Esophagus muscularis mucosa (tissue), 4 donors: Measurements from ENCODE around the gene DDR1. TPM values are rescaled to one million over a fixed set of nuclear protein-coding genes. Genes with fewer than 3 reads are reported as not detected.

Source experiments
- DNase-seq: peaks from one replicate; pipeline ENCODE4 v3.0.0-alpha.2; 2017; ENCODE audit errors: extremely low spot score
- H3K27ac ChIP-seq, 4 donors: fragments of 200-600 bp; sonication (generic); replicated peaks in 1 of 4; 1 replicate in 3 of 4; 2 replicates in 1 of 4; pipeline ENCODE4 v1.5.1; 2016 to 2019; ENCODE audit warnings: mild to moderate bottlenecking in 1 of 4
- H3K27me3 ChIP-seq, 4 donors: fragments of 200-600 bp; sonication (generic); one replicate each; pipeline versions ENCODE4 v1.5.1 to v1.6.0; 2016 to 2019
- H3K36me3 ChIP-seq, 4 donors: fragments of 200-600 bp; sonication (generic); one replicate each; pipeline ENCODE4 v1.5.1; 2016 to 2019
- H3K4me1 ChIP-seq, 4 donors: fragments of 200-600 bp; sonication (generic); one replicate each; pipeline ENCODE4 v1.5.1; 2016 to 2019
- H3K4me3 ChIP-seq, 4 donors: fragments of 200-600 bp; sonication (generic); 1 replicate in 2 of 4; 2 replicates in 2 of 4; pipeline ENCODE4 v1.5.1; 2016 to 2019; ENCODE audit warnings: mild to moderate bottlenecking in 4 of 4, moderate library complexity in 1 of 4
- H3K9me3 ChIP-seq, 4 donors: fragments of 200-600 bp; sonication (generic); 1 replicate in 3 of 4; 2 replicates in 1 of 4; pipeline ENCODE4 v1.5.1; 2016 to 2019
- CTCF ChIP-seq, 3 experiments: fragments of 200-600 bp in 2 of 3; fragments of 450-650 bp in 1 of 3; sonication (generic) in 2 of 3; IDR thresholded peaks; one replicate each; pipeline ENCODE4 v1.5.1; 2017 to 2019; ENCODE audit warnings: antibody characterized with exemption in 3 of 3, mild to moderate bottlenecking in 2 of 3, moderate library complexity in 1 of 3
- EP300 ChIP-seq: sonication (generic); formaldehyde crosslinking; IDR thresholded peaks from one replicate; pipeline ENCODE4 v1.6.1; 2017; ENCODE audit warnings: antibody characterized with exemption
- POLR2A ChIP-seq: fragments of 450-650 bp; IDR thresholded peaks from one replicate; pipeline ENCODE4 v1.6.1; 2017; ENCODE audit warnings: antibody characterized with exemption, moderate library complexity, mild to moderate bottlenecking, low read depth
- POLR2AphosphoS5 ChIP-seq, 2 donors: sonication (generic); formaldehyde crosslinking; IDR thresholded peaks; one replicate each; pipeline ENCODE4 v1.6.1; 2017; ENCODE audit warnings: antibody characterized with exemption in 2 of 2
- WGBS: methylation state at CpG from one replicate; pipeline ENCODE4 v1.1.5; 2018; 5-methylcytosine and 5-hydroxymethylcytosine counted together
- intact Hi-C: fragments of 100-400 bp; cut with DNase I; formaldehyde crosslinking; loops from one replicate; pipeline ENCODE4 v1.15.1; 2023
- total RNA-seq, 4 donors: library from RNA; depleted of rRNA; stranded (reverse); fragments of >200 nt; gene quantifications; one replicate each; pipeline versions ENCODE4 v1.1.0 to v1.2.1, GENCODE V29; 2016

Gene DDR1
- total RNA-seq, 4 donors from 2014 or later = 10.4 to 37.9 (median 23.3) TPM

GRCh38 chr6:30840935-30841643, 43.2 kb upstream of the DDR1 start:
- no peak for DNase-seq
- WGBS = 63% methylated on average over 3 of the region's 4 CpGs
- H3K9me3 ChIP-seq = no peaks in the 10 kb centered on the region
- no peak overlapping the region for H3K27ac ChIP-seq
- no peak overlapping the region for H3K4me3 ChIP-seq
- no peak for TF ChIP-seq CTCF (IDR thresholded peaks at IDR 0.05)
- no peak for TF ChIP-seq EP300
- no peak for TF ChIP-seq POLR2AphosphoS5 (IDR thresholded peaks at IDR 0.05)
- TF ChIP-seq POLR2A = no peak
- no peaks in the 10 kb centered on the region for H3K36me3 ChIP-seq
- intact Hi-C loops = no loop called here
- no peaks in the 10 kb centered on the region for H3K27me3 ChIP-seq
- H3K4me1 ChIP-seq = peaks cover 27 to 51% (median 37%) of the 10 kb centered on the region in 4 donors

- DNase-seq = no peak
- no peaks in the 10 kb centered on the region for H3K9me3 ChIP-seq
- no peaks in the 10 kb centered on the region for H3K36me3 ChIP-seq
- TF ChIP-seq POLR2AphosphoS5 (IDR thresholded peaks at IDR 0.05) = no peak
- H3K4me1 ChIP-seq = peaks cover 19 to 43% (median 29%) of the 10 kb centered on the region in 4 donors
- intact Hi-C loops = no loop called here
- no peaks in the 10 kb centered on the region for H3K27me3 ChIP-seq
- H3K4me3 ChIP-seq = no peak overlapping the region
- H3K27ac ChIP-seq = no peak overlapping the region
- WGBS = 69% methylated on average over 6 of the region's 6 CpGs
Observed at GRCh38 chr6:30841644-30842504, 42.4 kb upstream of the DDR1 start.

DNA sequence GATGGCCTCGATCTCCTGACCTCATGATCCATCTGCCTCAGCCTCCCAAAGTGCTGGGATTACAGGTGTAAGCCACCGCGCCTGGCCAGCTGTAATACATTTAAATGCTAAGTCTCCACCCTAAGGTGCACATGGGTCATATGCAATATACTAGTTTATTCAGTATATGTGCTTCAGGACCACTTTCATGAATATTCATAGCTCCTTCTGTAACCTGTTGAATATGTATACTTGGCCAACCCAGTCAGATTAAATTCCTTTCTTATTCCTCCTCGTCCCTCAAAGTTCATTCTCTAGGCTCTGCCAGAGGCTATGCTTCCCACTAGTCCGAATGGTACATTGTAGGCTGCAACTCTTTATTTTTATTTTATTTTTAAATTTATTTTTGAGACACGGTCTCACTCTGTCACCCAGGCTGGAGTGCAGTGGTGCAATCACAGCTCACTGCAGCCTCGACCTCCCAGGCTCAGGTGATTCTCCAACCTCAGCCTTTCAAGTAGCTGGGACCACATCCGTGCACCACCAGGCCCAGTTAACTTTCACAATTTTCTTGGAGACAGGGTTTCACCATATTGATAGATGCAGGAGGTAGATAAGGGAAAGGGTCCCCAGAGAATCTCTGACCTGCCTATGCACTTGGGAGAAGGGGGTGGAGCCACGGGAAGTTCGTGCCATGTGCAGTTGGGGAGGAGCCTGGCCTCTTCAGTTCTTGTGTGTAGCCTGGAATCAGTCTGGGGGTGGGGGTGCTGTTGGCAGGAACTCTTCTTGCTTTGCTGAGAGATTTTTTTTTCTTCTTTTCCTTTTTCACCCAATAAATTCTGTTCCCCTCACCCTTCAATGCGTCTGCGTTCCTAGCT, 41.3 kb upstream of the DDR1 start:
- no peaks in the 10 kb centered on the region for H3K27me3 ChIP-seq
- H3K4me3 ChIP-seq = no peak overlapping the region
- H3K36me3 ChIP-seq = no peaks in the 10 kb centered on the region
- intact Hi-C loops = no loop called here
- peak overlapping the region in 2 of 4 donors; percentile 43 to 45 for H3K27ac ChIP-seq
- DNase-seq = no peak
- 87% methylated on average over 12 of the region's 12 CpGs for WGBS
- H3K9me3 ChIP-seq = no peaks in the 10 kb centered on the region
- H3K4me1 ChIP-seq = peaks cover 15 to 34% (median 28%) of the 10 kb centered on the region in 4 donors
- TF ChIP-seq CTCF (IDR thresholded peaks at IDR 0.05) (no peak), POLR2AphosphoS5 (IDR thresholded peaks at IDR 0.05) (no peak), EP300 (no peak), POLR2A (no peak)

DNA sequence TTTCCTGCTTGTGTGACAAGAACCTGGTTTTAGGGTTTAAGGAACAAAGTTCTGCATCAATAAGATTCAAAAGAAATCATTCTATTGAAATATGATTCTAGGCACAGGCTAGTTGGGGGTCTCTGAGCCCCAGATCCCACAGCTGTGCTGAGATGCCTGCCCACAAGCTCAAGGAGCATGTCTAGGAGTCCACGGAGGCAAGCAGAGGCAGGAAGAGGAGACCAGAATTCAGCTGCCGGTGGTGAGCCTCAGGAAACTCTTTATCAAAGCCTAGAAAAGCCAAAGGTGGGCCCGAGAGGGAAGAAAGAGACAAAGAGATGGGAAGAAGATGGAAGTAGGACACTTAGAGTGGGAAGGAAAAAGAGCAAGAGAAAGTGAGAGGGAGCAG, 40.7 kb upstream of the DDR1 start:
- intact Hi-C loops = no loop called here
- H3K9me3 ChIP-seq = no peaks in the 10 kb centered on the region
- H3K27me3 ChIP-seq = no peaks in the 10 kb centered on the region
- peak overlapping the region in 3 of 4 donors; percentile 33 to 45 (median 43) for H3K27ac ChIP-seq
- H3K4me1 ChIP-seq = peaks cover 15 to 34% (median 28%) of the 10 kb centered on the region in 4 donors
- H3K4me3 ChIP-seq = no peak overlapping the region
- 78% methylated on average over 3 of the region's 3 CpGs for WGBS
- no peaks in the 10 kb centered on the region for H3K36me3 ChIP-seq
- no peak for DNase-seq
- TF ChIP-seq CTCF (IDR thresholded peaks at IDR 0.05) (no peak), EP300 (no peak), POLR2AphosphoS5 (IDR thresholded peaks at IDR 0.05) (no peak), POLR2A (no peak)
